Ishikawa (cell line): Measurements from ENCODE around the gene IMPDH2.

Experiments used
- CEBPB ChIP-seq: IDR thresholded peaks from 2 replicates; pipeline ENCODE4 v1.6.1; 2012
- CREB1 ChIP-seq: IDR thresholded peaks from 2 replicates; pipeline ENCODE4 v1.6.1; 2012; ENCODE audit warnings: low read depth
- EGR1 ChIP-seq: IDR thresholded peaks from 2 replicates; pipeline ENCODE4 v1.6.1; 2012
- EP300 ChIP-seq: IDR thresholded peaks from 2 replicates; pipeline ENCODE4 v1.6.1; 2012; ENCODE audit warnings: borderline replicate concordance
- FOXM1 ChIP-seq: IDR thresholded peaks from 2 replicates; pipeline ENCODE4 v1.6.1; 2012; ENCODE audit warnings: low read depth, borderline replicate concordance
- MAX ChIP-seq: IDR thresholded peaks from 2 replicates; pipeline ENCODE4 v1.6.1; 2012
- NFIC ChIP-seq: IDR thresholded peaks from 2 replicates; pipeline ENCODE4 v1.6.1; 2012
- RAD21 ChIP-seq: IDR thresholded peaks from 2 replicates; pipeline ENCODE4 v1.6.1; 2012; ENCODE audit warnings: low read depth
- TAF1 ChIP-seq: IDR thresholded peaks from 2 replicates; pipeline ENCODE4 v1.6.1; 2012; ENCODE audit warnings: low read depth, mild to moderate bottlenecking
- TCF12 ChIP-seq: IDR thresholded peaks from 2 replicates; pipeline ENCODE4 v1.6.1; 2012; ENCODE audit warnings: low read depth
- TEAD4 ChIP-seq: IDR thresholded peaks from 2 replicates; pipeline ENCODE4 v1.6.1; 2012
- USF1 ChIP-seq: IDR thresholded peaks from 2 replicates; pipeline ENCODE4 v1.6.1; 2012
- YY1 ChIP-seq: IDR thresholded peaks from 2 replicates; pipeline ENCODE4 v1.6.1; 2012; ENCODE audit warnings: low read depth
- ZBTB7A ChIP-seq: IDR thresholded peaks from 2 replicates; pipeline ENCODE4 v1.6.1; 2012; ENCODE audit warnings: low read depth
- TF ChIP-seq, protein P1 (sequence below): IDR thresholded peaks from 2 replicates; pipeline ENCODE4 v1.6.1; 2012; ENCODE audit warnings: low read depth, mild to moderate bottlenecking

Gene IMPDH2

GRCh38 chr3:49001155-49001554 is 28.0 kb downstream of the IMPDH2 start:
- TF ChIP-seq USF1 = no peak
- TF ChIP-seq EGR1 = no peak
- TF ChIP-seq RAD21 = no peak
- TF ChIP-seq, protein P1, sequence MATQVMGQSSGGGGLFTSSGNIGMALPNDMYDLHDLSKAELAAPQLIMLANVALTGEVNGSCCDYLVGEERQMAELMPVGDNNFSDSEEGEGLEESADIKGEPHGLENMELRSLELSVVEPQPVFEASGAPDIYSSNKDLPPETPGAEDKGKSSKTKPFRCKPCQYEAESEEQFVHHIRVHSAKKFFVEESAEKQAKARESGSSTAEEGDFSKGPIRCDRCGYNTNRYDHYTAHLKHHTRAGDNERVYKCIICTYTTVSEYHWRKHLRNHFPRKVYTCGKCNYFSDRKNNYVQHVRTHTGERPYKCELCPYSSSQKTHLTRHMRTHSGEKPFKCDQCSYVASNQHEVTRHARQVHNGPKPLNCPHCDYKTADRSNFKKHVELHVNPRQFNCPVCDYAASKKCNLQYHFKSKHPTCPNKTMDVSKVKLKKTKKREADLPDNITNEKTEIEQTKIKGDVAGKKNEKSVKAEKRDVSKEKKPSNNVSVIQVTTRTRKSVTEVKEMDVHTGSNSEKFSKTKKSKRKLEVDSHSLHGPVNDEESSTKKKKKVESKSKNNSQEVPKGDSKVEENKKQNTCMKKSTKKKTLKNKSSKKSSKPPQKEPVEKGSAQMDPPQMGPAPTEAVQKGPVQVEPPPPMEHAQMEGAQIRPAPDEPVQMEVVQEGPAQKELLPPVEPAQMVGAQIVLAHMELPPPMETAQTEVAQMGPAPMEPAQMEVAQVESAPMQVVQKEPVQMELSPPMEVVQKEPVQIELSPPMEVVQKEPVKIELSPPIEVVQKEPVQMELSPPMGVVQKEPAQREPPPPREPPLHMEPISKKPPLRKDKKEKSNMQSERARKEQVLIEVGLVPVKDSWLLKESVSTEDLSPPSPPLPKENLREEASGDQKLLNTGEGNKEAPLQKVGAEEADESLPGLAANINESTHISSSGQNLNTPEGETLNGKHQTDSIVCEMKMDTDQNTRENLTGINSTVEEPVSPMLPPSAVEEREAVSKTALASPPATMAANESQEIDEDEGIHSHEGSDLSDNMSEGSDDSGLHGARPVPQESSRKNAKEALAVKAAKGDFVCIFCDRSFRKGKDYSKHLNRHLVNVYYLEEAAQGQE = no peak
- no peak for TF ChIP-seq TEAD4
- TF ChIP-seq NFIC = no peak

GRCh38 chr3:48999085-48999858 is 29.9 kb downstream of the IMPDH2 start:
- TF ChIP-seq EGR1 = no peak
- TF ChIP-seq RAD21 = no peak
- TF ChIP-seq, protein P1 = no peak
- TF ChIP-seq TCF12 = no peak
- no peak for TF ChIP-seq YY1
- no peak for TF ChIP-seq CEBPB
- no peak for TF ChIP-seq EP300
- no peak for TF ChIP-seq NFIC
- TF ChIP-seq ZBTB7A = no peak
- TF ChIP-seq TAF1 = no peak
- TF ChIP-seq CREB1 = no peak
- TF ChIP-seq TEAD4 = no peak

DNA sequence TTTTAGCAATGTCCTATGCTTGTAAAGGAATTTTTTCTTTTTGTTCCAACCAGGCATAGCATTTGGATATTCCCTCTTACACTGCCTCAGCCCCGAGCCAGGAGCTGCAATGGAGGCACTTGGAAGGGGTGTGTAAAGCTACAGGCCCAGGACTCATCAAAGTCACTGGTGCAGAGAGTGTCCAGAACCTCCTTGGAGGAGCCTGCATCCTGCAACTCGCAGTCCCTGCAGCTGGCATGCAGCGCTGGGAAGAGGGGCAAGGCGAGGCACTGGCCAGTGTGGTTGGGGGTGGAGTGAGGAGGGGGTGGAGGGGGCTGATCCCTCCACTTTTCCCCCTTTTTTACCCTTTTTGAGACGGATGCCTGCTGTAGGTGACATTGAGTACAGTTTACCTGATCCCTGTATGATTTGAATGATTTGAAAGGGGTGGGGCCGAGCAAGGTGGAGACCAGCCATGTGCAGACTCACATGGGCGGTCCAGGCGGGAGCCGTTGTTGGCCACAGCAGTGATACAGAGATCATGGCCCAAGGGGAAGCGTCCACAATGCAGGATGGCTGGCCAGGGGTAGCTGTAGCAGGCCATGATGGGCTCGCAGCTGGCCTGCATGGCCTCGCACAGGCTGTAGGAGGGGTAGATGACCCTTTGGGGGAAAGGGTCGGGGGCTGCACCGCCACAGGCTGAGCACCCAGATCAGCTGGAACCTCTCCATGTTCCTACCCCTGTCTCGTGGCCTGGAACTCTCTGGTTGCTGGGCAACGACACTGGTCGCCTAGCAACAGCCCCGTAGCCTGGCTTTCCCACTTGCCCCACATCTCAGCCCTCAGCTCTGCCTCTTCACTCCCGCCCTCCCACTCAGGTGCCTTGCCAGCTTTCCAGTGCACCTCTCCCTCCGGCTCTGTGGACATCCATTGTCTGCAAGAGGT is 31.2 kb downstream of the IMPDH2 start:
- TF ChIP-seq, protein P1 = no peak
- TF ChIP-seq CEBPB (no peak), TEAD4 (no peak), YY1 (no peak), ZBTB7A (no peak), EP300 (no peak), RAD21 (no peak)

DNA sequence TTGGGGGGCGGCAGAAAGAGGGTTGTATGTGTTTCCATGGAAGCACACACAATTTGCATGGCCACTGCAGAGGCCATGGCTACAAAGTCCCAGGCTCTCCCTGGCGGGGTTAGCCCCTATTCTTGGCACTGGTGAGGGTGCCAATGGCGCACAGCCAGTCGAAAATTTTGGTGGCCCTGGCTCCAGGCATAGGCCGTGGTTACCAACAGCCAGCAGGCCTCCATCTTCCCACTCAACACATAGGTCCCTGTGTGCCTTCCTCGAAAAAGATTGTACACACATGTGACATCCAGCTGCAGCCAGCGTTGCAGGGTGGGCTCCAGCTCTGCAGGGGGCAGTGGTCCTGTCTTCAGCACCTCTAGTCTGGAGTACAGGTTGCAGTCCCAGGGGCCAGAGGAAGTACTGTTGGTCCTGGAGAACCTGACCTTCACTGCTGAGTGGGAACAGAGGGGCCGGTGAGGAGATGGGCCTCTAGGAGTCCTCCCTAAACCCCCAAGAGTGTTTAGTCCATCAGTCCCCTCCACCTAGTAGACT is 32.0 kb downstream of the IMPDH2 start:
- no peak for TF ChIP-seq MAX
- no peak for TF ChIP-seq TAF1
- TF ChIP-seq NFIC = no peak
- no peak for TF ChIP-seq FOXM1
- TF ChIP-seq EP300 = no peak
- TF ChIP-seq CEBPB = no peak
- no peak for TF ChIP-seq TEAD4
- TF ChIP-seq, protein P1 = no peak
- no peak for TF ChIP-seq USF1
- TF ChIP-seq TCF12 = no peak
- TF ChIP-seq EGR1 = no peak
- TF ChIP-seq CREB1 = no peak
- TF ChIP-seq RAD21 = no peak
- no peak for TF ChIP-seq YY1
- no peak for TF ChIP-seq ZBTB7A
